ENCODE data around the gene NMRK2. TPM values are rescaled to one million over a fixed set of nuclear protein-coding genes. Genes with fewer than 3 reads are reported as not detected.

Gene NMRK2
- total RNA-seq, 1 experiment from 2014 or later = not detected

- Mint-ChIP-seq H3K4me3 (ENCODE audit: low read depth, unreplicated experiment) (peak overlapping the region; percentile 78), H3K27ac (ENCODE audit: unreplicated experiment) (peak overlapping the region; percentile 72), H3K27me3 (ENCODE audit: unreplicated experiment) (no peaks in the 10 kb centered on the region), H3K4me1 (ENCODE audit: low read depth, unreplicated experiment) (peaks cover 14% of the 10 kb centered on the region), H3K9me3 (ENCODE audit: low read depth, unreplicated experiment) (no peaks in the 10 kb centered on the region), H3K36me3 (ENCODE audit: insufficient read depth, unreplicated experiment) (peaks cover 66% of the 10 kb centered on the region)
- TF ChIP-seq, protein P1, sequence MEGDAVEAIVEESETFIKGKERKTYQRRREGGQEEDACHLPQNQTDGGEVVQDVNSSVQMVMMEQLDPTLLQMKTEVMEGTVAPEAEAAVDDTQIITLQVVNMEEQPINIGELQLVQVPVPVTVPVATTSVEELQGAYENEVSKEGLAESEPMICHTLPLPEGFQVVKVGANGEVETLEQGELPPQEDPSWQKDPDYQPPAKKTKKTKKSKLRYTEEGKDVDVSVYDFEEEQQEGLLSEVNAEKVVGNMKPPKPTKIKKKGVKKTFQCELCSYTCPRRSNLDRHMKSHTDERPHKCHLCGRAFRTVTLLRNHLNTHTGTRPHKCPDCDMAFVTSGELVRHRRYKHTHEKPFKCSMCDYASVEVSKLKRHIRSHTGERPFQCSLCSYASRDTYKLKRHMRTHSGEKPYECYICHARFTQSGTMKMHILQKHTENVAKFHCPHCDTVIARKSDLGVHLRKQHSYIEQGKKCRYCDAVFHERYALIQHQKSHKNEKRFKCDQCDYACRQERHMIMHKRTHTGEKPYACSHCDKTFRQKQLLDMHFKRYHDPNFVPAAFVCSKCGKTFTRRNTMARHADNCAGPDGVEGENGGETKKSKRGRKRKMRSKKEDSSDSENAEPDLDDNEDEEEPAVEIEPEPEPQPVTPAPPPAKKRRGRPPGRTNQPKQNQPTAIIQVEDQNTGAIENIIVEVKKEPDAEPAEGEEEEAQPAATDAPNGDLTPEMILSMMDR (IDR thresholded peaks at IDR 0.05; ENCODE audit: unreplicated experiment) = no peak
- intact Hi-C loops (cut with micrococcal nuclease; ENCODE audit: unreplicated experiment) = loop anchor here (5.0 kb wide), 1 partner anchor 111 kb away; no protein-coding TSS in a partner anchor
- BruUV-seq (replicated peaks) = no TSS peak
- DNase-seq = peak; percentile 88
- CTCF ChIA-PET = interaction anchor here (0.6 to 2.2 kb wide), 8 partner anchors 17 to 238 kb away, joined by 3 to 10 read pairs (median 7); partner anchors contain the start of gene EEF2
These were observed 35.9 kb downstream of the NMRK2 start for GRCh38 chr19:3968556-3969434.

DNA sequence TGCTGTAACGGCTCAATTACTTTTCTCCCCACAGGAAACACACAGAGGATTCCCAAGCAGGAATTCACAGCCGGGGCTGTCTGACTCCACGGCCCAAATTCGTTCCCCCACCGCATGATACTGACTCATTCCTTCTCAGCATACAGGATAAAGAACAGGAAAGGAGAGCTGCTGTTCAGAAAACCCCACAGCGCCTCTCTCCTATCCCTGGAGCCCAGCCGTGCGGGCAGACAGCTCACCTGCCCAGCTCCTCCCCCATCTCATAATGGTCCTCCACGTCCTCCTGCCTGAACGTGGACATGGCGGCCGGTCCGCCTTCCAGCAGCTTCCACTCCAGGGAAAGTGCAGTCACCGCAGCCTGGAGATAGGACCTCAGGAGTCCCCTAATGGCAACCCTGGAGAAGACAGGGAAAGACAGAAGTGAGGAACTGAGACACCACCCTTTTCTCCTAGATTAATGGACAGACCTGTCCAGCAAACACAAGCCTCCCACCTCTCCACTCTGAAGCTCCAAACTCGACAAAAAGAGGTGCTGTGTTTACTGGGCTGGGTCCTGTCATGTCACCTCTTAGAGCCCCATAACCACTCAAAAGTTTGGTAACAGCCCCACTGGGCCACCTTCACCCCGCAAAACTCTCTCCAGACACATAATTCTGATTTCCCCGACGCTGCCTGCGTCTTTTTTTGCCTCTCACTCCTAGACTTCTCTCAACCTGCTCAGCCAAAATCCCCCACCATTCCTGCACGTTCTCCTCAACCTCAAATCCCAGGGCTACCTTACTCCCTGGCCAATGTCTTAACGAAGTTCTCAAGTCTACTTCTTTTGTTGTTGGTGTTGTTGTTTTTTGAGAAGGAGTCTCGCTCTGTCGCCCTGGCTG lies 36.8 kb downstream of the NMRK2 start:
- intact Hi-C loops (cut with micrococcal nuclease; ENCODE audit: unreplicated experiment) = loop anchor here (5.0 kb wide), 1 partner anchor 112 kb away; no protein-coding TSS in a partner anchor

DNA sequence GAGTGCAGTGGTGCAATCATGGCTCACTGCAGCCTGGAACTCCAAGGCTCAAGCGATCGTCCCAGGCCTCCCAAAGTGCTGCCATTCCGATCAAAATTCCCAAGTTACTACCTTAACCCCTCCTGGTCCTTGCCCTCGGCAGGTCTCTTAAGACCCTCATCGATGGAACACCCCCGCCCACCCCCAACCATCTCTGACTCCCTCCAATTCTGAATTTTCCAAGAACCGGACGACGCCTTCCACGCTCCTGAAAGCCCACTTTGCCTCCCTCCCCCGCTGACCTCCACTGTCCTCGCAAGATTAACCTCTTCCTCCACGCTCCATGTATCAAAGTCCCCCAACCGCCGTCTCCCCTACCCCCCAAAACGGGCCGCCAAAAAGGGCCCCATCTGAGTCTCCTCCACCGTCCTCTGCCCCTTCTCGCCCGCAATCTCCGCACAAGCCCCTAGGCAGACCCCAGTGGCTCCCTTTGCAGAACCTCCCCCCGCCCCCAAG lies 37.5 kb downstream of the NMRK2 start:
- CTCF ChIA-PET = interaction anchor here (1.2 to 2.2 kb wide), 2 partner anchors 17 to 121 kb away, joined by 6 to 8 read pairs; no protein-coding TSS in a partner anchor
- Mint-ChIP-seq H3K4me1 (ENCODE audit: low read depth, unreplicated experiment) (peaks cover 14% of the 10 kb centered on the region), H3K27me3 (ENCODE audit: unreplicated experiment) (no peaks in the 10 kb centered on the region), H3K4me3 (ENCODE audit: low read depth, unreplicated experiment) (peak overlapping the region; percentile 78), H3K9me3 (ENCODE audit: low read depth, unreplicated experiment) (no peaks in the 10 kb centered on the region), H3K27ac (ENCODE audit: unreplicated experiment) (peak overlapping the region; percentile 72), H3K36me3 (ENCODE audit: insufficient read depth, unreplicated experiment) (peaks cover 68% of the 10 kb centered on the region)
- intact Hi-C loops (cut with micrococcal nuclease; ENCODE audit: unreplicated experiment) = no loop called here
- DNase-seq = no peak
- TF ChIP-seq, protein P1 (IDR thresholded peaks at IDR 0.05; ENCODE audit: unreplicated experiment) = no peak
- no TSS peak for BruUV-seq (replicated peaks)

More for the DNA sequence above, 36.8 kb downstream of the NMRK2 start:
- Mint-ChIP-seq H3K27ac (ENCODE audit: unreplicated experiment) (peak overlapping the region; percentile 72), H3K4me1 (ENCODE audit: low read depth, unreplicated experiment) (peaks cover 14% of the 10 kb centered on the region), H3K36me3 (ENCODE audit: insufficient read depth, unreplicated experiment) (peaks cover 63% of the 10 kb centered on the region), H3K9me3 (ENCODE audit: low read depth, unreplicated experiment) (no peaks in the 10 kb centered on the region), H3K4me3 (ENCODE audit: low read depth, unreplicated experiment) (peak overlapping the region; percentile 78), H3K27me3 (ENCODE audit: unreplicated experiment) (no peaks in the 10 kb centered on the region)
- TSS peak; percentile 81 for BruUV-seq (replicated peaks)
- CTCF ChIA-PET = interaction anchor here (0.9 to 2.2 kb wide), 6 partner anchors 16 to 238 kb away, joined by 3 to 10 read pairs (median 8); partner anchors contain the start of gene EEF2
- TF ChIP-seq, protein P1 (IDR thresholded peaks at IDR 0.05; ENCODE audit: unreplicated experiment) = no peak
- peak; percentile 38 for DNase-seq

All from Calu3 (cell line).